GM19467 (cell line): ENCODE measurements around the gene VANGL2.

Source experiments
- ATAC-seq: cut with Tn5 transposase; IDR thresholded peaks from one replicate; pipeline ENCODE4 v1.9.1; 2021; ENCODE audit warnings: mild to moderate bottlenecking, moderate library complexity; ENCODE audit not compliant: unreplicated experiment

Gene VANGL2

GRCh38 chr1:160400223-160400645 lies at the start of gene VANGL2:
VANGL2 (plus strand) TSS chr1:160400564; CDS start chr1:160415838, 15,274 bp downstream.
- no peak for ATAC-seq

- no peak for ATAC-seq
These were observed 48.7 kb upstream of the VANGL2 start for GRCh38 chr1:160351629-160352028.

DNA sequence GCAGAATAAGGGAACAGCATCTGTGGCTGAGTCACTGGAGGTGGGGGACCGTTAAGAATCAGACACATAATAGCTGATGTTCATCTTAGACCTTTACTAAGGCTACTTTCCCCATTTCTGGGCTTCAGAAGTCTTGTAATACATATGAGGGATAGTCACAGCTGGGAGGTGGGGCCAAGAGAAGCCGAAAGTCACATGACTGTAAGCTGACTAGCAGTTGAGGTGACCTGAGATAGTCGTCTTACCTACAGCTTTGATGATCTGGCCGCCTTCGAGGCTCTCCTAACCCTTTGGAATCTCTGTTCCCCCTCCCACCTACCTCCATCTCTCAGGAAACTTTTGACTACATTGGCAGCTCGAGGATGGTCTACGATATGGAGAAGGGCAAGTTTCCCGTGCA lies 47.8 kb upstream of the VANGL2 start:
- ATAC-seq = no peak

GRCh38 chr1:160353223-160353622 lies 47.1 kb upstream of the VANGL2 start:
- no peak for ATAC-seq

- no peak for ATAC-seq
These were observed 45.9 kb upstream of the VANGL2 start for GRCh38 chr1:160354388-160354985.

GRCh38 chr1:160357286-160358002 lies 42.9 kb upstream of the VANGL2 start:
- ATAC-seq = no peak

DNA sequence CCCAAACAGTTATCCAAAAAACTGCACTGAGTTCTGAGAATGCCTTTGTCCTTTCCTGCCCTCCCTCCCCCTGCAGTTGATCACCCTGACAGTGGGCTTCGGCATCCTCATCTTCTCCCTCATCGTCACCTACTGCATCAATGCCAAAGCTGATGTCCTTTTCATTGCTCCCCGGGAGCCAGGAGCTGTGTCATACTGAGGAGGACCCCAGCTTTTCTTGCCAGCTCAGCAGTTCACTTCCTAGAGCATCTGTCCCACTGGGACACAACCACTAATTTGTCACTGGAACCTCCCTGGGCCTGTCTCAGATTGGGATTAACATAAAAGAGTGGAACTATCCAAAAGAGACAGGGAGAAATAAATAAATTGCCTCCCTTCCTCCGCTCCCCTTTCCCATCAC lies 42.3 kb upstream of the VANGL2 start:
- ATAC-seq = no peak

DNA sequence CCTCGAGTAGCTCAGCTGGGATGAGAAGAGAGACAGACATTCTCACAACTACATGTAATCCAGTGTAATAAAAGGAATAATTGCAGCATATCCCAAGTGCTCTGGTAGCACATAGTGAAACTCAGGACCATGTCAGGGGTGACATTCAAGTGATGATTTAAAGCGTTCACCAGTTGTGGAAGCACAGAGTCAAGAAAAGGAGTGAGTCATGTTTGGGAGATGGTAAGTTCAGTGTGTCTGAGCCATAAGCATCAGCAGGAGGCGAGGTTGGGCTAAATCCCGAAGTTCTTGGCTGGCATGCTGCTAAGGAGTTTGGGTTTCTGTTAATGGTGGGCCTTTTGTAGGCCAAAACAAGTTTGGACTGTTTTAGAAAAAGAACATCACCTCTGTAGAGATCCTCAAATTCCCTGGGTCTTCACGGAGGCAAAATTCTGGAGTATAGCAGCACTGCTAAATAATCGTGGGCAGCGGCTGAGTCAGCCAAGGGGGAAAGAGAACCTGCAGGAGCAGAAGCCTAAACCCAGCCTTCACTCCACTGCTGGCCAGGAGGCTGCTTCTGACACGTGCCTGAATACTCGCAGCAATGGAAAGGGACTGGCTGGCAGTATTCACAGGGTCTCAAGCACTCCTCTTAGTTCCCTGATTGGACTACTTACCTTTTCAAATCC lies 40.7 kb upstream of the VANGL2 start:
- no peak for ATAC-seq

DNA sequence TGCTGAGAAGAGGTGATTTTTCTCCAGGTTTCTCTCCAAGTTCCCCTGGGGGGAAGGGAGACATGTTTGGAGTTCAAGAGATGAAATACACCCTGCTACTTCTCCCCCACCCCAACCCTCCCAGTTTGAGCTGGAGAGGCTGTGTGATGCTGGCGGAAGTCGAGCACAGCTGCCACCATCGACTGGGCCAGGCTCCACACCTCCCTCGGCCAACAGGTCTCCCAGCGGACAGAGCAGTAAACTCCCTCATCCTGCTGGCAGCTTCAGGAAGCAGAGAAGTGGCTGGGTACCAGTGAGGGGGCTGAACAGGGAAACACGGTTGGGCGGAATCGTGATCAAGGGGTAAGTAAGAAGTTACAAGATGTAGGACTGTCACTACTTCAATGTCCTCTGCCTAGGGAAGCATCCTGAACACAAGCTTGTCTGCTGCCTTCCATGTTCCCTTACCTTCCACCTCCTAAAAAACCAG lies 40.1 kb upstream of the VANGL2 start:
- ATAC-seq = no peak

DNA sequence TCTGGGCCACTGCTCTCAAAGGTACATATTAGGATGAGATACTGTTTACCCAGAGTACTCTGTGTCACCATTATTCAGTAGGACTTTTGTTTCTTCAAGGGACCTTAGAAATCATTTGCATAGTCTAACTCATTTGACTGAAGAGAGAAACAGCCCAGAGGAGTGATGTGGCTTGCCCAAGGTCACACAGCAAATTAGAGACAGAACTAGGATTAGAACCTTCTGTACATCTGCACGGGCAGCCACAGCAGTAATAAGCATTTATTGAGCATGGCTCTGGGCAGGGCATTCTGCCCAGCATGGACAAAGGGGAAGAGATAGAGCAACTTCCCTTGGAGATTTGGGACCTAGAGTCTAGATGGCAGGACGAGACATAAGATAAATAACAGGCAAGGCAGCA lies 39.2 kb upstream of the VANGL2 start:
- ATAC-seq = no peak

DNA sequence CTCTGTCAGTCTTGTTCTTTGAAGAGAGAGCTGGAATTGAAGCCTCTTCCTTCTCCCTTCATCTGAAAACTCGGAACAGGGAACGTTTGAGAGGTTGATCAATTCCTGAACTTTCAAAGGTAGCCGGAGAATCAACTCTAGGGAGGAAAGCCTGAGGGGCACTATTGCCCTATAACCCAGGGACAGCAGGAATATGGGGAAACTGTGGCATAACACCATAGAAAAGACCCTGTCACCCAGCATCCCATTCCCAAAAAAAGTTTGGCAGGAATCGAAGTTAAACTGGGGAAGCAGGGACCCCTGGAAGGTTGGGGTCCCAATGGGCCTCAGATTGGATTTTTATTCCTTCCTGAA lies 38.6 kb upstream of the VANGL2 start:
- ATAC-seq = no peak

GRCh38 chr1:160362168-160362957 lies 38.0 kb upstream of the VANGL2 start:
- no peak for ATAC-seq

DNA sequence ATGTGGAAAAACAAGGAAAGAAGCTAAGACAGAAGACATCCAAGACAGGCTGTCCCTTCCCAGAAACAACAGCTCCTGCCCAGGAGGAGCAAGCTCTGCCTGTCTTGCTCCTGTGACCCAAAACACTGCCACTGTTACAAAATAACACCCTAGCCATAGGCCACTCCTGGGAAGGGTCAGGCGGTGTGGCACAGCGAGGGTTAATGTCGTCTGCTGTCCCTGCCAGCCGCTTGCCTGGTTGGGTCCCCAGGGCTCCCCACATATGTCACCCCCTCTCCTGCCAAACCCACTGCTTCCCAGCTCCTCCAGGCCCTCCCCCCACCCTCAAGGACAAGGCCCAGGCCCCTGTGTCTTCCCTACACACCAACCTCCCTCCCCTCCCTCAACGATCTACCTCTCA lies 37.4 kb upstream of the VANGL2 start:
- ATAC-seq = no peak

- ATAC-seq = no peak
These were observed 36.2 kb upstream of the VANGL2 start for GRCh38 chr1:160363951-160364735.

DNA sequence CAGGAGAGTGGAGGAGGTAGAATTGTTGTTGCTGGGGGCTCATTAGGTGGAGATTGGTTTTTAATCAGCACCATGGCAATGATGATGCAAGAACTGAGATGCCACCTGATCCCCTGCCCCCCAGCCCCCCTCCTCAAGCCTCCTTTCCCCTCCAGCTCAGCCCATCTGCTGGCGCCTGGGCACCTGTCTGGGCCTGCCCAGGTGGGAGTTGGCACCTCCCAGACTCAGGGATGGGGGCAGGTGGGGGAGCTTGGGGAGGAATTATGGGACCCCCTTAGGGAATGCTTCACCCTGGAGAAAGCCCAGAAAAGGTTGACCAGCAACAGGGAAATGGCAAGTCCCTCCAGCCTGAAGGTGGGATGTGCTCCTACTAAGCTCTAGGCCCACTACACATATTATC lies 35.0 kb upstream of the VANGL2 start:
- no peak for ATAC-seq

DNA sequence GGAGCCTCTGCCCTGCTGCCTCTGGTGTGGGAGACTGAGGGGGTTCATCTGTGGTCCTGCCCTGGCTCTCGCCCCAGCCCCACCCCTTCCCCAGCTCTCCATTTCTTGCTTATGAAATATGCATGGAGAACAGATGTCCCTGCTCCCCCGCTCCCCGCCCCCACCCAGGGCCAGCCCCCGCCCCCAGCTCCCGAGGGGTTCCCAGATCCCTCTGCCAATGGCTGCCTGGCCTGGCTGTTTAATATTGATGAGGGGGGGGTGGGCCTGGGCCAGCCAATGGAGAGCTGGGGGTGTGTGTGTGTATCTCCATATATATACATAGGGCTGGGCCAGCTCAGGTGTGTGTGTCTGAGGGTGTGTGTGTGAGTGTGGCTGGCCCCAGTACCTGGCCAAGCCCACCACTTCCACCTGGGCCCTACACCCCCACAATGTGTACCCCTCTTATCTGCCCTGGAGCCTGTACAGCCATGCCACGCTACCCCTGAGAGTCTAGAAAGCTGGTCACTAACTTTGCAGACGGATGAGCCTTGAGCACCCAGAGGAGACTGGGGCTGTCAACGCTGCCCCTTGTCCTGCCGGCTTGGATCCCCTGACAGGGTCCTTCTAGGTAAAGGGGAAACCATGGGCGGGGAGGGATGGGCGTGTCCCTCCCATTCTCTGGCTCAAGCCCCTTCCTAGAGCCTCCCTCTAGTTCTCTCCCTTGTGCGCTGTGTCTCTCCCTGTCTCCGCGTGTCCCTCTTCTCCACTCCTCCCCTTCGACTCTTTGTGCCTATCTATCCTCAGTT lies 33.4 kb upstream of the VANGL2 start, which contains the start of gene NHLH1:
Gene NHLH1 (plus strand): TSS at position 341 of the 785 bp plus-strand sequence. CDS start 3,661 bp downstream, outside the sequence.
- no peak for ATAC-seq

- no peak for ATAC-seq
These were observed 32.9 kb upstream of the VANGL2 start for GRCh38 chr1:160367516-160367900.

GRCh38 chr1:160367934-160368923 lies 32.1 kb upstream of the VANGL2 start:
- ATAC-seq = no peak
